ENCODE data around the gene OTUD1.

The OTUD1 gene

DNA sequence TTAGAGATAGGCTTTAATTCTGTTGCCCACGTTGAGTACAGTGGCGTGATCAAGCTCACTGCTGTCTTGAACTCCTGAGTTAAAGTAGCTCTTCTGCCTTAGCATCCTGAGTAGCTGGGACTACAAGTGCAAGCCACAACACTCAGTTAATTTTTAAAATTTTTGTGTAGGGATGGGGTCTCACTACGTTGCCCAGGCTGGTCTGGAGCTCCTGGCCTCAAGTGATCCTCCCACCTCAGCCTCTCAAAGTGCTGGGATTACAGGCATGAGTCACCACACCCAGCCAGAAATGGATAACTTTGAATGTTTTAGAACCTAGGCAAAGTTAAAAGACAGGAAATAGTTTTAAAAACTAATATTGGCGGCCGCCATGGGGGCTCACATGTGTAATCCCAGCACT lies 43.9 kb upstream of the OTUD1 start:
- Histone ChIP-seq H2BK5ac (ENCODE audit: low read depth, low read length, poor library complexity) (no peak overlapping the region), H3K4ac (ENCODE audit: low read depth, low read length) (no peak overlapping the region), H2AK5ac (ENCODE audit: low read length) (no peak overlapping the region), H4K8ac (ENCODE audit: low read depth, low read length) (no peak overlapping the region), H3K36me3 (ENCODE audit: control insufficient read depth in 1 of 2, insufficient read depth in 2 of 2, low read length in 2 of 2) (no peaks in the 10 kb centered on the region), H4K91ac (ENCODE audit: low read depth, low read length) (no peak overlapping the region), H4K12ac (ENCODE audit: low read depth, low read length) (no peak overlapping the region), H3K14ac (ENCODE audit: low read length) (no peak overlapping the region), H3K23ac (ENCODE audit: low read length) (no peak overlapping the region), H2AFZ (ENCODE audit: insufficient read depth, low read length, poor library complexity) (no peak overlapping the region), H3K79me2 (ENCODE audit: control insufficient read depth, insufficient read depth, low read length, poor library complexity) (no peaks in the 10 kb centered on the region), H2BK12ac (ENCODE audit: low read length) (no peak overlapping the region), H2BK120ac (ENCODE audit: insufficient read depth, low read length, poor library complexity) (no peak overlapping the region), H3K9me3 (ENCODE audit: insufficient read depth, low read depth, low read length) (no peaks in the 10 kb centered on the region), H3K4me1 (ENCODE audit: control insufficient read depth in 1 of 2, insufficient read depth in 2 of 2, low read length in 2 of 2) (no peaks in the 10 kb centered on the region), H3K18ac (ENCODE audit: low read length) (no peak overlapping the region), H3K4me3 (ENCODE audit: low read depth, low read length) (no peak overlapping the region), H3K4me2 (ENCODE audit: low read length) (no peak overlapping the region), H3K9ac (ENCODE audit: low read length) (no peak overlapping the region), H3K27me3 (ENCODE audit: insufficient read depth, low read length) (no peaks in the 10 kb centered on the region), H3K79me1 (ENCODE audit: low read length) (no peaks in the 10 kb centered on the region), H3K27ac (ENCODE audit: low read depth, low read length) (no peak overlapping the region)
- DNase-seq: no peak
- WGBS (ENCODE audit: extremely low coverage, insufficient coverage, insufficient read length): no CpG with 5 or more reads among the region's 5 CpGs

DNA sequence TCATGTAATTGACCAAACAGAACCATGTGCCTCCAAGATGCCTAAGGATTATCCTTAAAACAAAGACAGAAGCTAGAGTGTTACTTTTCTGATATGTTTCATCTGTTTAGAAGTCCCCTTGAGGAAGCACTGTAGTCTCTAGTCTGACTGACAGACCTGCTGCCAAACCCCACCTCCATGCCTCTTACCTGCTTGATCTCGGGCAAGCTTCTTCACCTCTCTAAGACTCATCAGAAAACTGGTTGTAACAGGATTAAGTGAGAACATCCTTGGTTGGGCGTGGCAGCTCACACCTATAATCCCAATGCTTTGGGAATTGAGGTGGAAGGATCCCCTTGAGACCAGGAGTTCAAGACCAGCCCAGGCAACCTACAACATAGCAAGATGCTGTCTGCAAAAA lies 42.2 kb upstream of the OTUD1 start:
- H3K4me2 ChIP-seq (ENCODE audit: low read length): no peak overlapping the region
- H3K79me1 ChIP-seq (ENCODE audit: low read length): no peaks in the 10 kb centered on the region
- no peaks in the 10 kb centered on the region for H3K79me2 ChIP-seq (ENCODE audit: control insufficient read depth, insufficient read depth, low read length, poor library complexity)
- H3K4me3 ChIP-seq (ENCODE audit: low read depth, low read length): no peak overlapping the region
- no peak overlapping the region for H3K4ac ChIP-seq (ENCODE audit: low read depth, low read length)
- H3K4me1 ChIP-seq (ENCODE audit: control insufficient read depth in 1 of 2, insufficient read depth in 2 of 2, low read length in 2 of 2): no peaks in the 10 kb centered on the region
- H4K8ac ChIP-seq (ENCODE audit: low read depth, low read length): no peak overlapping the region
- no peak overlapping the region for H2AFZ ChIP-seq (ENCODE audit: insufficient read depth, low read length, poor library complexity)
- H2BK5ac ChIP-seq (ENCODE audit: low read depth, low read length, poor library complexity): no peak overlapping the region
- H2BK12ac ChIP-seq (ENCODE audit: low read length): no peak overlapping the region
- no peak overlapping the region for H3K18ac ChIP-seq (ENCODE audit: low read length)
- H3K9me3 ChIP-seq (ENCODE audit: insufficient read depth, low read depth, low read length): no peaks in the 10 kb centered on the region
- no peaks in the 10 kb centered on the region for H3K36me3 ChIP-seq (ENCODE audit: control insufficient read depth in 1 of 2, insufficient read depth in 2 of 2, low read length in 2 of 2)
- H3K27ac ChIP-seq (ENCODE audit: low read depth, low read length): no peak overlapping the region
- no peak overlapping the region for H2AK5ac ChIP-seq (ENCODE audit: low read length)
- H3K9ac ChIP-seq (ENCODE audit: low read length): no peak overlapping the region
- H4K12ac ChIP-seq (ENCODE audit: low read depth, low read length): no peak overlapping the region
- WGBS (ENCODE audit: extremely low coverage, insufficient coverage, insufficient read length): no CpG with 5 or more reads among the region's 2 CpGs
- no peak overlapping the region for H4K91ac ChIP-seq (ENCODE audit: low read depth, low read length)
- H3K14ac ChIP-seq (ENCODE audit: low read length): no peak overlapping the region
- H2BK120ac ChIP-seq (ENCODE audit: insufficient read depth, low read length, poor library complexity): no peak overlapping the region
- no peak overlapping the region for H3K23ac ChIP-seq (ENCODE audit: low read length)
- no peaks in the 10 kb centered on the region for H3K27me3 ChIP-seq (ENCODE audit: insufficient read depth, low read length)
- DNase-seq: no peak

- H3K14ac ChIP-seq (ENCODE audit: low read length): no peak overlapping the region
- WGBS (ENCODE audit: extremely low coverage, insufficient coverage, insufficient read length): no CpG with 5 or more reads among the region's 7 CpGs
Observed at GRCh38 chr10:23399701-23400144, 39.2 kb upstream of the OTUD1 start.

GRCh38 chr10:23402856-23403255 lies 36.0 kb upstream of the OTUD1 start:
- no peak overlapping the region for H3K9ac ChIP-seq (ENCODE audit: low read length)
- no peaks in the 10 kb centered on the region for H3K27me3 ChIP-seq (ENCODE audit: insufficient read depth, low read length)
- no peaks in the 10 kb centered on the region for H3K79me1 ChIP-seq (ENCODE audit: low read length)
- H2BK5ac ChIP-seq (ENCODE audit: low read depth, low read length, poor library complexity): no peak overlapping the region
- H2BK120ac ChIP-seq (ENCODE audit: insufficient read depth, low read length, poor library complexity): no peak overlapping the region
- H4K12ac ChIP-seq (ENCODE audit: low read depth, low read length): no peak overlapping the region
- H2BK12ac ChIP-seq (ENCODE audit: low read length): no peak overlapping the region
- H3K4me2 ChIP-seq (ENCODE audit: low read length): no peak overlapping the region
- no peak overlapping the region for H3K4me3 ChIP-seq (ENCODE audit: low read depth, low read length)
- H3K27ac ChIP-seq (ENCODE audit: low read depth, low read length): no peak overlapping the region
- H3K36me3 ChIP-seq (ENCODE audit: control insufficient read depth in 1 of 2, insufficient read depth in 2 of 2, low read length in 2 of 2): no peaks in the 10 kb centered on the region
- no peak overlapping the region for H3K23ac ChIP-seq (ENCODE audit: low read length)
- H3K4ac ChIP-seq (ENCODE audit: low read depth, low read length): no peak overlapping the region
- no peaks in the 10 kb centered on the region for H3K4me1 ChIP-seq (ENCODE audit: control insufficient read depth in 1 of 2, insufficient read depth in 2 of 2, low read length in 2 of 2)
- DNase-seq: peak in 1 of 2 donors; percentile 37
- H4K91ac ChIP-seq (ENCODE audit: low read depth, low read length): no peak overlapping the region
- H3K14ac ChIP-seq (ENCODE audit: low read length): no peak overlapping the region
- H2AFZ ChIP-seq (ENCODE audit: insufficient read depth, low read length, poor library complexity): no peak overlapping the region
- no peak overlapping the region for H3K18ac ChIP-seq (ENCODE audit: low read length)
- no CpG with 5 or more reads among the region's 2 CpGs for WGBS (ENCODE audit: extremely low coverage, insufficient coverage, insufficient read length)
- no peaks in the 10 kb centered on the region for H3K9me3 ChIP-seq (ENCODE audit: insufficient read depth, low read depth, low read length)
- no peak overlapping the region for H2AK5ac ChIP-seq (ENCODE audit: low read length)
- no peaks in the 10 kb centered on the region for H3K79me2 ChIP-seq (ENCODE audit: control insufficient read depth, insufficient read depth, low read length, poor library complexity)
- no peak overlapping the region for H4K8ac ChIP-seq (ENCODE audit: low read depth, low read length)

More at GRCh38 chr10:23399701-23400144, 39.2 kb upstream of the OTUD1 start:
- Histone ChIP-seq H3K36me3 (ENCODE audit: control insufficient read depth in 1 of 2, insufficient read depth in 2 of 2, low read length in 2 of 2) (no peaks in the 10 kb centered on the region), H2BK120ac (ENCODE audit: insufficient read depth, low read length, poor library complexity) (no peak overlapping the region), H3K23ac (ENCODE audit: low read length) (no peak overlapping the region), H3K18ac (ENCODE audit: low read length) (no peak overlapping the region), H3K79me2 (ENCODE audit: control insufficient read depth, insufficient read depth, low read length, poor library complexity) (no peaks in the 10 kb centered on the region), H3K4me3 (ENCODE audit: low read depth, low read length) (no peak overlapping the region), H4K91ac (ENCODE audit: low read depth, low read length) (no peak overlapping the region), H2BK12ac (ENCODE audit: low read length) (no peak overlapping the region), H3K4me2 (ENCODE audit: low read length) (no peak overlapping the region), H3K27ac (ENCODE audit: low read depth, low read length) (no peak overlapping the region), H3K27me3 (ENCODE audit: insufficient read depth, low read length) (no peaks in the 10 kb centered on the region), H3K9me3 (ENCODE audit: insufficient read depth, low read depth, low read length) (no peaks in the 10 kb centered on the region), H2AFZ (ENCODE audit: insufficient read depth, low read length, poor library complexity) (no peak overlapping the region), H2AK5ac (ENCODE audit: low read length) (no peak overlapping the region), H3K4me1 (ENCODE audit: control insufficient read depth in 1 of 2, insufficient read depth in 2 of 2, low read length in 2 of 2) (no peaks in the 10 kb centered on the region), H3K4ac (ENCODE audit: low read depth, low read length) (no peak overlapping the region), H3K9ac (ENCODE audit: low read length) (no peak overlapping the region), H3K79me1 (ENCODE audit: low read length) (no peaks in the 10 kb centered on the region), H4K12ac (ENCODE audit: low read depth, low read length) (no peak overlapping the region), H2BK5ac (ENCODE audit: low read depth, low read length, poor library complexity) (no peak overlapping the region), H4K8ac (ENCODE audit: low read depth, low read length) (no peak overlapping the region)
- DNase-seq: peak; percentile 75 to 95
